ENCODE data around the gene HGS. TPM values are rescaled to one million over a fixed set of nuclear protein-coding genes. Genes with fewer than 3 reads are reported as not detected.

The HGS gene
- total RNA-seq, 3 donors from 2014 or later: 91.4 to 126 (median 102) TPM

GRCh38 chr17:81660441-81660840 lies 23.4 kb upstream of the HGS start:
- ATAC-seq: no peak
- Histone ChIP-seq H3K36me3 (ENCODE audit: low read depth) (no peaks in the 10 kb centered on the region), H3K4me3 (no peak overlapping the region), H3K4me1 (ENCODE audit: low read depth) (peaks cover 10% of the 10 kb centered on the region), H3K9me3 (no peaks in the 10 kb centered on the region)
- DNase-seq: no peak
- TF ChIP-seq CTCF (IDR thresholded peaks at IDR 0.05): no peak
- intact Hi-C loops (cut with DNase I, micrococcal nuclease): no loop called here

- H3K36me3 ChIP-seq (ENCODE audit: low read depth): no peaks in the 10 kb centered on the region
- no peaks in the 10 kb centered on the region for H3K9me3 ChIP-seq
- no peak overlapping the region for H3K4me3 ChIP-seq
- no peak for TF ChIP-seq CTCF (IDR thresholded peaks at IDR 0.05)
- DNase-seq: no peak
- ATAC-seq: no peak
- intact Hi-C loops (cut with DNase I, micrococcal nuclease): no loop called here
- H3K4me1 ChIP-seq (ENCODE audit: low read depth): peaks cover 14% of the 10 kb centered on the region
Measured at GRCh38 chr17:81662002-81662401, 21.8 kb upstream of the HGS start.

- ATAC-seq: no peak
- no peak for DNase-seq
- peaks cover 21% of the 10 kb centered on the region for H3K4me1 ChIP-seq (ENCODE audit: low read depth)
Measured at GRCh38 chr17:81664051-81664470, 19.8 kb upstream of the HGS start.

GRCh38 chr17:81665205-81666091 lies 18.4 kb upstream of the HGS start:
- ATAC-seq (peak; percentile 45), DNase-seq (peak in 2 of 3 donors; percentile 41 to 55)
- intact Hi-C loops (cut with DNase I, micrococcal nuclease): no loop called here
- Histone ChIP-seq H3K9me3 (no peaks in the 10 kb centered on the region), H3K4me1 (ENCODE audit: low read depth) (peaks cover 17% of the 10 kb centered on the region), H3K4me3 (peak overlapping the region; percentile 96), H3K36me3 (ENCODE audit: low read depth) (no peaks in the 10 kb centered on the region)
- no peak for TF ChIP-seq CTCF (IDR thresholded peaks at IDR 0.05)

More at GRCh38 chr17:81664051-81664470, 19.8 kb upstream of the HGS start:
- H3K36me3 ChIP-seq (ENCODE audit: low read depth): no peaks in the 10 kb centered on the region
- no peak overlapping the region for H3K4me3 ChIP-seq
- intact Hi-C loops (cut with DNase I, micrococcal nuclease): no loop called here
- TF ChIP-seq CTCF (IDR thresholded peaks at IDR 0.05): no peak
- H3K9me3 ChIP-seq: no peaks in the 10 kb centered on the region

- Histone ChIP-seq H3K4me1 (ENCODE audit: low read depth) (peaks cover 17% of the 10 kb centered on the region), H3K9me3 (no peaks in the 10 kb centered on the region), H3K36me3 (ENCODE audit: low read depth) (no peaks in the 10 kb centered on the region), H3K4me3 (peak overlapping the region; percentile 96)
- DNase-seq (peak in 1 of 3 donors; percentile 26), ATAC-seq (peak; percentile 43)
- no peak for TF ChIP-seq CTCF (IDR thresholded peaks at IDR 0.05)
- intact Hi-C loops (cut with DNase I, micrococcal nuclease): no loop called here
Measured at GRCh38 chr17:81666092-81666341, 17.8 kb upstream of the HGS start.
